IMR-90 (cell line): ENCODE measurements around the gene CAPN2. TPM values are rescaled to one million over a fixed set of nuclear protein-coding genes. Genes with fewer than 3 reads are reported as not detected.

ENCODE experiments used
- ATAC-seq: fragments of 200-7000 bp; cut with Tn5 transposase; 2 replicates; pipeline ENCODE4 v1.9.1; 2020; ENCODE audit warnings: low read depth, mild to moderate bottlenecking, moderate library complexity
- BruUV-seq: library from RNA; stranded (reverse); fragments of 400-500 nt; replicated peaks from 2 replicates; lab custom pipeline; 2021; lab: Mats Ljungman, UMichigan
- CTCF ChIA-PET: fragments of 300-600 bp; formaldehyde crosslinking; extraction: SDS; loops from one replicate; lab custom pipeline; 2021; ENCODE audit warnings: antibody characterized with exemption; lab: Yijun Ruan, JAX
- POLR2A ChIA-PET: fragments of 300-600 bp; sonication (Branson Sonifier 250); formaldehyde crosslinking; loops from one replicate; lab custom pipeline; 2022; ENCODE audit warnings: antibody characterized with exemption; ENCODE audit not compliant: unreplicated experiment; lab: Charles Lee
- DNase-seq: peaks from one replicate; pipeline ENCODE4 v3.0.0; 2013
- H2AFZ ChIP-seq: replicated peaks from 2 replicates; pipeline ENCODE3; 2013; ENCODE audit warnings: low read length, mild to moderate bottlenecking; ENCODE audit not compliant: poor library complexity
- H2AK5ac ChIP-seq: 2 replicates; pipeline ENCODE4 v1.6.1; 2013; ENCODE audit warnings: low read depth, low read length, inconsistent platforms
- H2AK9ac ChIP-seq: replicated peaks from 2 replicates; pipeline ENCODE3; 2013; ENCODE audit warnings: mild to moderate bottlenecking, low read depth, low read length, moderate library complexity; ENCODE audit not compliant: poor library complexity
- H2BK120ac ChIP-seq: 2 replicates; pipeline ENCODE4 v1.6.1; 2013; ENCODE audit warnings: low read depth, low read length, inconsistent platforms
- H2BK15ac ChIP-seq: 3 replicates; pipeline ENCODE4 v1.6.1; 2013; ENCODE audit warnings: low read depth, low read length, inconsistent platforms
- H2BK20ac ChIP-seq: 2 replicates; pipeline ENCODE4 v1.6.1; 2013; ENCODE audit warnings: low read depth, mild to moderate bottlenecking, inconsistent platforms, low read length, moderate library complexity
- H2BK5ac ChIP-seq: 2 replicates; pipeline ENCODE4 v1.6.1; 2013; ENCODE audit warnings: mild to moderate bottlenecking, low read depth, low read length, inconsistent platforms; ENCODE audit not compliant: poor library complexity, severe bottlenecking
- H3K14ac ChIP-seq: replicated peaks from 2 replicates; pipeline ENCODE4 v1.6.1; 2013; ENCODE audit warnings: low read depth, low read length, inconsistent platforms
- H3K18ac ChIP-seq: 2 replicates; pipeline ENCODE4 v1.6.1; 2013; ENCODE audit warnings: low read depth, low read length, control low read depth
- H3K23ac ChIP-seq: 2 replicates; pipeline ENCODE4 v1.6.1; 2013; ENCODE audit warnings: low read depth, low read length, inconsistent platforms
- H3K27ac ChIP-seq: 2 replicates; pipeline ENCODE4 v1.5.1; 2013; ENCODE audit warnings: mild to moderate bottlenecking, control low read depth, low read length; ENCODE audit not compliant: insufficient read depth
- H3K27me3 ChIP-seq: 2 replicates; pipeline ENCODE4 v1.6.1; 2013; ENCODE audit warnings: low read length; ENCODE audit not compliant: control insufficient read depth, insufficient read depth
- H3K36me3 ChIP-seq: 2 replicates; pipeline ENCODE4 v1.6.1; 2013; ENCODE audit warnings: low read length, mixed read lengths; ENCODE audit not compliant: control insufficient read depth, insufficient read depth
- H3K4ac ChIP-seq: 2 replicates; pipeline ENCODE4 v1.6.1; 2013; ENCODE audit warnings: low read depth, low read length, inconsistent platforms
- H3K4me1 ChIP-seq: 2 replicates; pipeline ENCODE4 v1.6.1; 2013; ENCODE audit warnings: low read length, mixed read lengths; ENCODE audit not compliant: control insufficient read depth, insufficient read depth
- H3K4me2 ChIP-seq: 2 replicates; pipeline ENCODE4 v1.6.1; 2013; ENCODE audit warnings: low read depth, mild to moderate bottlenecking, control low read depth, low read length, moderate library complexity
- H3K4me3 ChIP-seq: 2 replicates; pipeline ENCODE4 v1.5.1; 2013; ENCODE audit warnings: low read depth, mild to moderate bottlenecking, control low read depth, low read length, moderate library complexity; ENCODE audit not compliant: insufficient read depth
- H3K56ac ChIP-seq: 2 replicates; pipeline ENCODE4 v1.6.1; 2013; ENCODE audit warnings: low read length, inconsistent platforms; ENCODE audit not compliant: insufficient read depth; ENCODE audit errors: extremely low read depth
- H3K79me1 ChIP-seq, 2 experiments: 2 replicates each; pipeline ENCODE4 v1.6.1; 2013; ENCODE audit warnings: low read length in 2 of 2, inconsistent platforms in 1 of 2, low read depth in 1 of 2
- H3K9ac ChIP-seq: 2 replicates; pipeline ENCODE4 v1.6.1; 2013; ENCODE audit warnings: low read depth, low read length, control low read depth
- H3K9me1 ChIP-seq: 2 replicates; pipeline ENCODE4 v1.6.1; 2013; ENCODE audit warnings: low read length, inconsistent platforms; ENCODE audit not compliant: insufficient read depth
- H3K9me3 ChIP-seq: 2 replicates; pipeline ENCODE4 v1.6.1; 2013; ENCODE audit warnings: low read length; ENCODE audit not compliant: control insufficient read depth, insufficient read depth
- H4K20me1 ChIP-seq: 2 replicates; pipeline ENCODE4 v1.6.1; 2013; ENCODE audit warnings: low read length, inconsistent platforms; ENCODE audit not compliant: insufficient read depth
- H4K5ac ChIP-seq: 2 replicates; pipeline ENCODE4 v1.6.1; 2013; ENCODE audit warnings: mild to moderate bottlenecking, low read depth, low read length, control low read depth
- H4K8ac ChIP-seq, 2 experiments: 2 replicates each; pipeline ENCODE4 v1.6.1; 2013; ENCODE audit warnings: low read depth in 2 of 2, low read length in 2 of 2, control low read depth in 1 of 2, inconsistent platforms in 1 of 2
- H4K91ac ChIP-seq: 2 replicates; pipeline ENCODE4 v1.6.1; 2013; ENCODE audit warnings: low read depth, low read length, inconsistent platforms; ENCODE audit not compliant: insufficient read depth
- BHLHE40 ChIP-seq: fragments of 150-350 bp; IDR thresholded peaks from 2 replicates; pipeline ENCODE4 v1.6.1; 2016; ENCODE audit warnings: mild to moderate bottlenecking, low read depth, low read length
- NFE2L2 ChIP-seq: fragments of 150-350 bp; IDR thresholded peaks from 2 replicates; pipeline ENCODE4 v1.6.1; 2016; ENCODE audit warnings: low read depth, mild to moderate bottlenecking, low read length
- POLR2A ChIP-seq: IDR thresholded peaks from 2 replicates; pipeline ENCODE4 v1.6.1; 2012; ENCODE audit warnings: mild to moderate bottlenecking, low read depth, low read length
- RAD21 ChIP-seq: IDR thresholded peaks from 2 replicates; pipeline ENCODE4 v1.6.1; 2012; ENCODE audit warnings: low read length, improper control_type of control experiment
- RCOR1 ChIP-seq: IDR thresholded peaks from 2 replicates; pipeline ENCODE4 v1.6.1; 2012; ENCODE audit warnings: mild to moderate bottlenecking, low read length, improper control_type of control experiment; ENCODE audit not compliant: insufficient replicate concordance
- SMC3 ChIP-seq: fragments of 150-350 bp; IDR thresholded peaks from 2 replicates; pipeline ENCODE4 v1.6.1; 2016; ENCODE audit warnings: low read depth, mild to moderate bottlenecking, antibody characterized with exemption, low read length, moderate library complexity
- WGBS, 2 experiments: methylation state at CpG; one replicate each; pipeline versions ENCODE4 v1.1.5 to v1.1.7; 2013; ENCODE audit warnings: missing lambda C conversion rate in 2 of 2; ENCODE audit not compliant: insufficient read length in 1 of 2; ENCODE audit errors: extremely low coverage in 2 of 2; 5-methylcytosine and 5-hydroxymethylcytosine counted together
- dilution Hi-C: fragments of 300-500 bp; cut with HindIII; formaldehyde crosslinking; loops from one replicate; pipeline ENCODE4 v1.14.3; 2018; ENCODE audit warnings: low sequenced_read_pairs; ENCODE audit not compliant: unreplicated experiment
- in situ Hi-C: fragments of 300-500 bp; cut with MboI; formaldehyde crosslinking; loops from 3 replicates; pipeline ENCODE4 v1.14.3; 2019; ENCODE audit warnings: low sequenced_read_pairs, inconsistent platforms, mixed read lengths
- intact Hi-C: fragments of 100-400 bp; cut with micrococcal nuclease; formaldehyde crosslinking; loops from 2 replicates; pipeline ENCODE4 v1.10.0; 2022
- polyA plus RNA-seq, 3 experiments: library from polyadenylated mRNA; depleted of rRNA; stranded (reverse); fragments of >200 nt; gene quantifications; 2 replicates each; pipeline ENCODE4 v1.2.3, GENCODE V29; 2012; ENCODE audit warnings: low replicate concordance in 1 of 3
- total RNA-seq: library from RNA; depleted of rRNA; stranded (reverse); fragments of >200 nt; gene quantifications from 2 replicates; pipeline ENCODE4 v1.2.3, GENCODE V29; 2012

Gene CAPN2
- total and polyA plus RNA-seq, 2 of the 4 experiments (the other 2 are of a cell fraction), result 339 to 430 TPM

DNA sequence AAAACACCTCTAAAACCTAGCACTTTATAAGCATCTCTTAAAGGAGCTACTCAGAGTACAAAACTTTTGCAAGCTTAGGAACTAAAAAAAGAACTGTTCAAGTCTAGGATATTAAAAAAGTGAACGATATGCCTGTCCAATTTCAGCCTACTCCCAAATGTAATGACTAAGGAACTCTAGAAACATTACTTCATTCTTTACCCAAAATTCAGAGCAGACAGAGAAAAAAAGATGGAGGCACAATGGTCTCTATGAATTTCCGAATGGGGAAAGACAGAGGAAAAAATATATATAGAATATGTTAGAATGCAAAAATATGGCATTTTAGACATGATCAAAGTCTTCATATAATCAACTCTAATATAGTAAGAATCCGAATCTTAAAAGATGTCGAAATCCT lies 72.2 kb downstream of the CAPN2 start:
- no peak overlapping the region for H3K56ac ChIP-seq
- H3K4me2 ChIP-seq, result no peak overlapping the region
- H3K9me1 ChIP-seq, result no peaks in the 10 kb centered on the region
- H3K79me1 ChIP-seq, result peaks cover 13 to 36% of the 10 kb centered on the region in 2 experiments
- H2BK20ac ChIP-seq, result no peak overlapping the region
- H2AK5ac ChIP-seq, result no peak overlapping the region
- H3K23ac ChIP-seq, result no peak overlapping the region
- intact Hi-C loops (no loop called here), dilution Hi-C loops (no loop called here), in situ Hi-C loops (no loop called here)
- ATAC-seq (no peak), DNase-seq (no peak)
- peaks cover 30% of the 10 kb centered on the region for H3K36me3 ChIP-seq
- no peaks in the 10 kb centered on the region for H3K27me3 ChIP-seq
- WGBS, 2 experiments, result no CpG with 5 or more reads among the region's 4 CpGs
- H3K4me1 ChIP-seq, result peaks cover 2% of the 10 kb centered on the region; the same call in 1 of the 2 replicates
- peaks cover 6% of the 10 kb centered on the region; the same call in 1 of the 2 replicates for H4K20me1 ChIP-seq
- H2BK15ac ChIP-seq, result no peak overlapping the region
- H4K5ac ChIP-seq, result no peak overlapping the region
- H2AFZ ChIP-seq, result no peak overlapping the region
- ChIA-PET CTCF (interaction anchor here (0.5 kb wide), 1 partner anchor 33 kb away, joined by 5 read pairs; no protein-coding TSS in a partner anchor), POLR2A (no interaction called here)
- no peak overlapping the region for H3K4me3 ChIP-seq
- H2BK120ac ChIP-seq, result no peak overlapping the region
- no peak overlapping the region for H3K18ac ChIP-seq
- H3K14ac ChIP-seq, result no peak overlapping the region
- no peak overlapping the region for H4K91ac ChIP-seq
- no peak overlapping the region for H3K4ac ChIP-seq
- no peaks in the 10 kb centered on the region for H3K9me3 ChIP-seq
- no peak overlapping the region for H2BK5ac ChIP-seq
- no peak for TF ChIP-seq RCOR1
- TF ChIP-seq NFE2L2, result no peak
- TF ChIP-seq BHLHE40, result no peak
- TF ChIP-seq SMC3, result no peak
- TF ChIP-seq POLR2A, result no peak
- no peak for TF ChIP-seq RAD21
- H4K8ac ChIP-seq, result no peak overlapping the region
- no peak overlapping the region for H3K9ac ChIP-seq
- BruUV-seq, result no TSS peak
- no peak overlapping the region for H3K27ac ChIP-seq
- H2AK9ac ChIP-seq, result no peak overlapping the region
